SK-N-SH treated with all-trans-retinoic acid at 6 μM for 48 hours (cell line): Measurements from ENCODE around the gene LAMA5.

Experiments
- ATAC-seq: fragments of 200-7000 bp; cut with Tn5 transposase; 3 replicates; pipeline ENCODE4 v1.9.1; 2020; ENCODE audit warnings: mild to moderate bottlenecking, moderate library complexity
- ARNTL ChIP-seq: fragments of 450-650 bp; formaldehyde crosslinking; IDR thresholded peaks from 2 replicates; pipeline ENCODE4 v1.5.0; 2020; ENCODE audit warnings: low read depth, mild to moderate bottlenecking, moderate library complexity, borderline replicate concordance
- BACH2 ChIP-seq: fragments of 250-450 bp; sonication (Bioruptor Pico); IDR thresholded peaks from 2 replicates; pipeline ENCODE4 v1.9.0; 2021; ENCODE audit warnings: mild to moderate bottlenecking, borderline replicate concordance
- CREB5 ChIP-seq: fragments of 250-450 bp; sonication (Bioruptor Pico); IDR thresholded peaks from 2 replicates; pipeline ENCODE4 v1.5.1; 2020; ENCODE audit warnings: low read depth, mild to moderate bottlenecking, moderate library complexity
- CSDC2 ChIP-seq: fragments of 250-450 bp; sonication (Bioruptor Pico); IDR thresholded peaks from 2 replicates; pipeline ENCODE4 v1.5.0; 2020; ENCODE audit warnings: mild to moderate bottlenecking, moderate library complexity
- ESRRG ChIP-seq: fragments of 250-450 bp; sonication (Bioruptor Pico); IDR thresholded peaks from 2 replicates; pipeline ENCODE4 v1.6.1; 2021; ENCODE audit warnings: mild to moderate bottlenecking
- GLIS3 ChIP-seq: fragments of 250-450 bp; sonication (Bioruptor Pico); IDR thresholded peaks from 2 replicates; pipeline ENCODE4 v1.5.0; 2020; ENCODE audit warnings: mild to moderate bottlenecking, moderate library complexity
- ISL1 ChIP-seq: fragments of 250-450 bp; sonication (Bioruptor Pico); IDR thresholded peaks from 2 replicates; pipeline ENCODE4 v2.1.2; 2022; ENCODE audit warnings: mild to moderate bottlenecking, moderate library complexity
- OSR1 ChIP-seq: fragments of 250-450 bp; sonication (Bioruptor Pico); IDR thresholded peaks from 2 replicates; pipeline ENCODE4 v1.8.0; 2022; ENCODE audit warnings: moderate library complexity, mild to moderate bottlenecking, inconsistent platforms
- PATZ1 ChIP-seq: fragments of 250-450 bp; sonication (Bioruptor Pico); IDR thresholded peaks from 2 replicates; pipeline ENCODE4 v1.8.0; 2020; ENCODE audit warnings: mild to moderate bottlenecking, moderate library complexity, borderline replicate concordance
- POU6F1 ChIP-seq: fragments of 250-450 bp; sonication (Bioruptor Pico); IDR thresholded peaks from 2 replicates; pipeline ENCODE4 v1.8.0; 2021; ENCODE audit warnings: low read depth, mild to moderate bottlenecking, moderate library complexity, borderline replicate concordance
- PPARA ChIP-seq: fragments of 250-450 bp; sonication (Bioruptor Pico); IDR thresholded peaks from 2 replicates; pipeline ENCODE4 v1.5.0; 2020; ENCODE audit warnings: mild to moderate bottlenecking, borderline replicate concordance
- RARB ChIP-seq: fragments of 250-450 bp; sonication (Bioruptor Pico); IDR thresholded peaks from 2 replicates; pipeline ENCODE4 v1.8.0; 2021; ENCODE audit warnings: mild to moderate bottlenecking, moderate library complexity
- SNAI2 ChIP-seq: fragments of 250-450 bp; sonication (Bioruptor Pico); IDR thresholded peaks from 2 replicates; pipeline ENCODE4 v1.5.0; 2020; ENCODE audit warnings: mild to moderate bottlenecking, moderate library complexity
- TOX ChIP-seq: fragments of 250-450 bp; sonication (Bioruptor Pico); IDR thresholded peaks from 2 replicates; pipeline ENCODE4 v1.8.0; 2021; ENCODE audit warnings: mild to moderate bottlenecking, moderate library complexity, borderline replicate concordance
- TSHZ2 ChIP-seq: fragments of 250-450 bp; sonication (Bioruptor Pico); IDR thresholded peaks from 2 replicates; pipeline ENCODE4 v1.5.0; 2020; ENCODE audit warnings: mild to moderate bottlenecking, moderate library complexity
- ZC3H10 ChIP-seq: fragments of 250-450 bp; sonication (Bioruptor Pico); IDR thresholded peaks from 2 replicates; pipeline ENCODE4 v1.5.1; 2021; ENCODE audit warnings: mild to moderate bottlenecking, moderate library complexity
- ZFP30 ChIP-seq: fragments of 450-650 bp; formaldehyde crosslinking; IDR thresholded peaks from 2 replicates; pipeline ENCODE4 v1.5.0; 2022; ENCODE audit warnings: mild to moderate bottlenecking, moderate library complexity
- ZNF565 ChIP-seq: fragments of 450-650 bp; formaldehyde crosslinking; conservative IDR thresholded peaks from 2 replicates; pipeline ENCODE4 v1.5.0; 2020; ENCODE audit warnings: low read depth, mild to moderate bottlenecking, moderate library complexity
- ZNF70 ChIP-seq: fragments of 450-650 bp; formaldehyde crosslinking; IDR thresholded peaks from 2 replicates; pipeline ENCODE4 v1.5.0; 2020; ENCODE audit warnings: mild to moderate bottlenecking, moderate library complexity
- ZNF8 ChIP-seq: fragments of 450-650 bp; formaldehyde crosslinking; IDR thresholded peaks from 2 replicates; pipeline ENCODE4 v1.5.0; 2020; ENCODE audit warnings: mild to moderate bottlenecking, moderate library complexity

LAMA5 gene

GRCh38 chr20:62401331-62401779 is 34.2 kb upstream of the LAMA5 start:
- no peak for TF ChIP-seq POU6F1 (CRISPR knock-in tag)
- TF ChIP-seq BACH2 (CRISPR knock-in tag): no peak
- TF ChIP-seq ESRRG: no peak
- TF ChIP-seq SNAI2 (CRISPR knock-in tag): no peak
- no peak for TF ChIP-seq OSR1 (CRISPR knock-in tag)
- TF ChIP-seq ZNF8: no peak
- no peak for TF ChIP-seq ARNTL
- no peak for TF ChIP-seq ISL1 (CRISPR knock-in tag)
- no peak for TF ChIP-seq ZFP30 (CRISPR knock-in tag)
- TF ChIP-seq GLIS3 (CRISPR knock-in tag): no peak
- TF ChIP-seq CREB5 (CRISPR knock-in tag): no peak
- no peak for ATAC-seq

- TF ChIP-seq PATZ1 (CRISPR knock-in tag): no peak
- TF ChIP-seq POU6F1 (CRISPR knock-in tag): no peak
- TF ChIP-seq ZNF70 (CRISPR knock-in tag): no peak
- no peak for TF ChIP-seq ARNTL
- no peak for ATAC-seq
Measured at GRCh38 chr20:62400541-62400940, 33.4 kb upstream of the LAMA5 start.

GRCh38 chr20:62400021-62400420 is 32.9 kb upstream of the LAMA5 start:
- ATAC-seq: no peak
- TF ChIP-seq ZFP30 (CRISPR knock-in tag) (no peak), BACH2 (CRISPR knock-in tag) (no peak), CREB5 (CRISPR knock-in tag) (no peak)

GRCh38 chr20:62398120-62398821 is 31.2 kb upstream of the LAMA5 start:
- no peak for TF ChIP-seq ZFP30 (CRISPR knock-in tag)
- TF ChIP-seq SNAI2 (CRISPR knock-in tag): no peak
- no peak for TF ChIP-seq ZC3H10 (CRISPR knock-in tag)
- TF ChIP-seq ESRRG: no peak
- no peak for TF ChIP-seq TOX (CRISPR knock-in tag)
- no peak for TF ChIP-seq GLIS3 (CRISPR knock-in tag)
- no peak for TF ChIP-seq CSDC2 (CRISPR knock-in tag)
- no peak for TF ChIP-seq RARB (CRISPR knock-in tag)
- TF ChIP-seq OSR1 (CRISPR knock-in tag): no peak
- no peak for TF ChIP-seq PPARA (CRISPR knock-in tag)
- TF ChIP-seq ZNF565 (CRISPR knock-in tag): no peak
- no peak for TF ChIP-seq TSHZ2 (CRISPR knock-in tag)
- TF ChIP-seq PATZ1 (CRISPR knock-in tag): no peak
- TF ChIP-seq ZNF70 (CRISPR knock-in tag): no peak
- ATAC-seq: no peak
